Measurements from ENCODE around the gene DNAJB1. TPM values are rescaled to one million over a fixed set of nuclear protein-coding genes. Genes with fewer than 3 reads are reported as not detected.

The DNAJB1 gene
- total RNA-seq, 1 experiment from 2014 or later, result 149 TPM

DNA sequence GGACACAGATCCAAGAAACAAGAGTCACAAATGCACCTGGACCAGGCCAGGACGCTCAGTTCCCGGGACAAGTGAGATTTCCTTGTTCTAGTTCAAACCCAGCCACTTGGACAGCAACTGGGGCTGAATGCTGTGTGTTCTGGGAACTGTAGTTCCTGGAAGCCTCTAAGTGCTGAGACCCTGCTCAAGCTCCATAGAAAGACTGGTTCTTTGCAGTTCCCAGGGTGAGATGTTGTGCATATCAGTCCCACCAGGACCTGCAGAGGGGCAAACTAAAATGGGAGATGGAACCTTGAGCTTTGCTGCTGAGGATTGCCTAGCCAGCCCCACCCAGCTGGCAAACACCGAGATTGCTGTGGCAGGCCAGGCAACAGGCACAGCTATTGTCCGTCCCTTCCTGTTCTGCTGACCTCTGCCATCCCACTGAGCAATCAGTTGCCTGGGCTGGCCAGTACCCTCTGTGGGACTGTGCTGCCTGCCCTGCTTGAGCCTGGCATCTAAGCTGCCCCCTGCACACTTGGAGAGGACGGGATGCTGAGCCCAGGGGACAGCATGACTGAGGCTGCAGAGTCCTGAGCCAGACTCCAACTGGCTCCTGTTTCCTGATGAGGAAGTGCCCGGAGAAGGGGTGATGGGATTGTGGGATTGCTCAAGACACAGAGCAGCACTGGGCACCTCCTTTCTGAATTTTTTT, 20.8 kb downstream of the DNAJB1 start:
- ChIA-PET POLR2A (interaction anchor here (0.6 kb wide), 1 partner anchor 13 kb away, joined by 4 read pairs; no protein-coding TSS in a partner anchor), CTCF (interaction anchor here (0.7 to 2.4 kb wide), 2 partner anchors 8 to 203 kb away, joined by 3 to 10 read pairs; no protein-coding TSS in a partner anchor)
- intact Hi-C loops (cut with micrococcal nuclease; ENCODE audit: unreplicated experiment) (no loop called here), in situ Hi-C loops (cut with HindIII; ENCODE audit: low pct_unique_long_range_greater_than_20kb, low sequenced_read_pairs) (no loop called here)
- no peaks in the 10 kb centered on the region for H3K9me3 ChIP-seq (ENCODE audit: control insufficient read depth, insufficient read depth, low read depth, low read length)
- peak overlapping the region; percentile 92 for H3K27ac ChIP-seq (ENCODE audit: low read length)
- BruUV-seq (replicated peaks), result no TSS peak
- DNase-seq (ENCODE audit: low read depth, low spot score) (no peak), ATAC-seq (no peak)
- H3K27me3 ChIP-seq (ENCODE audit: control insufficient read depth, insufficient read depth, low read length), result no peaks in the 10 kb centered on the region
- no peaks in the 10 kb centered on the region for H3K36me3 ChIP-seq (ENCODE audit: control insufficient read depth, insufficient read depth, low read length)
- TF ChIP-seq POLR2AphosphoS5 (IDR thresholded peaks at IDR 0.05; ENCODE audit: low read depth, low read length), result no peak
- TF ChIP-seq SIN3A (IDR thresholded peaks at IDR 0.05; ENCODE audit: borderline replicate concordance, insufficient read depth, low read depth, low read length), result no peak
- no peak for TF ChIP-seq CTCF (IDR thresholded peaks at IDR 0.05)
- TF ChIP-seq, protein P1, sequence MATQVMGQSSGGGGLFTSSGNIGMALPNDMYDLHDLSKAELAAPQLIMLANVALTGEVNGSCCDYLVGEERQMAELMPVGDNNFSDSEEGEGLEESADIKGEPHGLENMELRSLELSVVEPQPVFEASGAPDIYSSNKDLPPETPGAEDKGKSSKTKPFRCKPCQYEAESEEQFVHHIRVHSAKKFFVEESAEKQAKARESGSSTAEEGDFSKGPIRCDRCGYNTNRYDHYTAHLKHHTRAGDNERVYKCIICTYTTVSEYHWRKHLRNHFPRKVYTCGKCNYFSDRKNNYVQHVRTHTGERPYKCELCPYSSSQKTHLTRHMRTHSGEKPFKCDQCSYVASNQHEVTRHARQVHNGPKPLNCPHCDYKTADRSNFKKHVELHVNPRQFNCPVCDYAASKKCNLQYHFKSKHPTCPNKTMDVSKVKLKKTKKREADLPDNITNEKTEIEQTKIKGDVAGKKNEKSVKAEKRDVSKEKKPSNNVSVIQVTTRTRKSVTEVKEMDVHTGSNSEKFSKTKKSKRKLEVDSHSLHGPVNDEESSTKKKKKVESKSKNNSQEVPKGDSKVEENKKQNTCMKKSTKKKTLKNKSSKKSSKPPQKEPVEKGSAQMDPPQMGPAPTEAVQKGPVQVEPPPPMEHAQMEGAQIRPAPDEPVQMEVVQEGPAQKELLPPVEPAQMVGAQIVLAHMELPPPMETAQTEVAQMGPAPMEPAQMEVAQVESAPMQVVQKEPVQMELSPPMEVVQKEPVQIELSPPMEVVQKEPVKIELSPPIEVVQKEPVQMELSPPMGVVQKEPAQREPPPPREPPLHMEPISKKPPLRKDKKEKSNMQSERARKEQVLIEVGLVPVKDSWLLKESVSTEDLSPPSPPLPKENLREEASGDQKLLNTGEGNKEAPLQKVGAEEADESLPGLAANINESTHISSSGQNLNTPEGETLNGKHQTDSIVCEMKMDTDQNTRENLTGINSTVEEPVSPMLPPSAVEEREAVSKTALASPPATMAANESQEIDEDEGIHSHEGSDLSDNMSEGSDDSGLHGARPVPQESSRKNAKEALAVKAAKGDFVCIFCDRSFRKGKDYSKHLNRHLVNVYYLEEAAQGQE (IDR thresholded peaks at IDR 0.05; ENCODE audit: insufficient read depth in 1 of 2, low read depth in 2 of 2, low read length in 1 of 2), result no peak
- no peak for TF ChIP-seq TCF7L2 (IDR thresholded peaks at IDR 0.05; ENCODE audit: low read depth, low read length)
- no peak overlapping the region for H3K4me3 ChIP-seq (ENCODE audit: low read depth in 2 of 2, low read length in 2 of 2)
- peaks cover 18% of the 10 kb centered on the region for H3K4me1 ChIP-seq (ENCODE audit: control insufficient read depth, insufficient read depth, low read length)

- Histone ChIP-seq H3K4me3 (ENCODE audit: low read depth in 2 of 2, low read length in 2 of 2) (peak overlapping the region; percentile 50 to 82), H3K4me1 (ENCODE audit: control insufficient read depth, insufficient read depth, low read length) (peaks cover 18% of the 10 kb centered on the region), H3K27me3 (ENCODE audit: control insufficient read depth, insufficient read depth, low read length) (no peaks in the 10 kb centered on the region), H3K9me3 (ENCODE audit: control insufficient read depth, insufficient read depth, low read depth, low read length) (no peaks in the 10 kb centered on the region), H3K27ac (ENCODE audit: low read length) (peak overlapping the region; percentile 92), H3K36me3 (ENCODE audit: control insufficient read depth, insufficient read depth, low read length) (no peaks in the 10 kb centered on the region)
- DNase-seq (ENCODE audit: low read depth, low spot score) (no peak), ATAC-seq (peak; percentile 28; the same call in 1 of the 2 replicates)
- no TSS peak for BruUV-seq (replicated peaks)
- TF ChIP-seq SIN3A (IDR thresholded peaks at IDR 0.05; ENCODE audit: borderline replicate concordance, insufficient read depth, low read depth, low read length), result no peak
- TF ChIP-seq CTCF (IDR thresholded peaks at IDR 0.05), result no peak
- TF ChIP-seq POLR2AphosphoS5 (IDR thresholded peaks at IDR 0.05; ENCODE audit: low read depth, low read length), result no peak
- no peak for TF ChIP-seq TCF7L2 (IDR thresholded peaks at IDR 0.05; ENCODE audit: low read depth, low read length)
- TF ChIP-seq, protein P1 (IDR thresholded peaks at IDR 0.05; ENCODE audit: insufficient read depth in 1 of 2, low read depth in 2 of 2, low read length in 1 of 2), result no peak
- intact Hi-C loops (cut with micrococcal nuclease; ENCODE audit: unreplicated experiment), result no loop called here
- POLR2A ChIA-PET, result no interaction called here
- in situ Hi-C loops (cut with HindIII; ENCODE audit: low pct_unique_long_range_greater_than_20kb, low sequenced_read_pairs), result no loop called here
- CTCF ChIA-PET, result interaction anchor here (0.6 to 2.4 kb wide), 2 partner anchors 9 to 12 kb away, joined by 3 to 10 read pairs; no protein-coding TSS in a partner anchor
These were observed 21.4 kb downstream of the DNAJB1 start for GRCh38 chr19:14496834-14497227.

All from Panc1 (cell line).